Pons (tissue), 1 donor: ENCODE results near the gene BCAR1.
A peak's percentile ranks its signal among the peaks of the same experiment; 100 is the strongest.

Experiments used
- DNase-seq: peaks from one replicate; pipeline ENCODE4 v3.0.0-alpha.2; 2016; ENCODE audit warnings: low spot score

BCAR1 gene

GRCh38 chr16:75239542-75240122 is 11.8 kb downstream of the BCAR1 start:
- no peak for DNase-seq

- DNase-seq, result no peak
Measured at GRCh38 chr16:75238853-75239541, 12.4 kb downstream of the BCAR1 start.

DNA sequence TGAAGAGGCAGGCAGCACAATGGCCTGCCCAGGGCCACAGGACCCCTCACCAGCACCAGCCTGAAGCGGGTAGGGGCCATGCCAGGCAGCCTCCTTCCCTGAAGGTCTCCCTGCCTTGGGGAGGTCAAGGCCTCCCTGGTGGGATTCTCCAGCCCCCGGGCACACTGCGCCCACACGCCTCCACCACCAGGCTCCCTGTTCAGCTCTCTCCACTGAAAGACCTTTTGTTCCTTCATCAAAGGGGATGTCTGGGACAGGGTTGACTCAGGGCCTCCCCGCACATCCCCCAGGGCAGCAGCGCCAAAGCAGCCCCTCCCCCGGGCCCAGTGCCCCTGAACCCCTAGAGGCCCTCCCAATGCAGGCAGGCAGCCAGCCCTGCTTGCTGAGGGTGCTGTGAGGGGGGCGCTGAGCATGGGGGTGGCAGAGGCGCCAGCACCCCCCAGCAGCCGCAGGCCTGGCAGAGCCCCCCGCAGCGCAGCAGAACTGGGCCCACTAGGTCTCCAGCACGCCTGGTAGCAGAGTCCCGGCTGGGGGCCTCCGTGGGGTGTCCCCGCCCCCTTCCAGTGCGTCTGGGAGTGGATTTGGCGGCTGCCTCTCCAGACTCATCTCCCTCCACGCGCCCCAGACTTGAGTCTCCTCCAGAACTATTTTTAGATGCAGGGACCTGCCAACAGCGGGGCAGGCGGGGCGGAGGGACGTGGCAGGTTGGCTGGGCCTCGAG is 13.1 kb downstream of the BCAR1 start:
- peak; percentile 90 for DNase-seq

DNA sequence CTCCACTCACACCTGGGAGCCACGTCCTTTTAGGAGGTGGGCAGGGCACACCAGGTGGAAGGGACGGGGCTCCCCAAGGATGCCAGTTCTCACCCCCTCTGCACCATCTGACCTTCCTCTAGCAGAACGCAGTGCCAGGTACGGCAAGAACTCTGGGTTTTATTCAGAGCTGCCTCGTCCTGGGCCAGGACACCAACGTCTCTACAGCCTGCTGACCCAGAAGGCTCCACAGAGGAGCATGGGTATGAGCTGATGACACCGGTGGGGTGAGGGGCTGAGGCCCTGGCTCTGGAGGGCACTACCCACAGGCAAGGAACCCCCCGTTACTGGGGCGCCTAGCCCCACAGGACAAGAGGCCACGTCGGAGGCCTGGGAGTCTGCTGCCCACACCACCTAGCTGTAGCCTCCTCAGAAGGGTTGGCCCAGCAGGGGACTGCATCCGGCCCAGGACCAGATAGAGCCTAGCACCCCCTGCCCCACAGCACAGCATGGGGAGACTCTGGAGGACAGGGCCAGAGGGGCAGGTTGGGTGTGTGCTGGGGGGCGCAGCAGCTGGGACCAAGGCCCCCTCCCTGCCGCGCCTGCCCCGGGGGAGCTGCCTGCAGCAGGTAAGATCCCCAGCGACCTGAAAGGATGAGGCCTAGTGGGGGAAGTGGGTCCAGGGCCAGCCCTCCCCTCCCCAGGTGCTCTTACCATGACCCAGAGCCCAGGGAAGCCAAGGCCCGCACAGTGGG is 13.9 kb downstream of the BCAR1 start:
- DNase-seq, result no peak

DNA sequence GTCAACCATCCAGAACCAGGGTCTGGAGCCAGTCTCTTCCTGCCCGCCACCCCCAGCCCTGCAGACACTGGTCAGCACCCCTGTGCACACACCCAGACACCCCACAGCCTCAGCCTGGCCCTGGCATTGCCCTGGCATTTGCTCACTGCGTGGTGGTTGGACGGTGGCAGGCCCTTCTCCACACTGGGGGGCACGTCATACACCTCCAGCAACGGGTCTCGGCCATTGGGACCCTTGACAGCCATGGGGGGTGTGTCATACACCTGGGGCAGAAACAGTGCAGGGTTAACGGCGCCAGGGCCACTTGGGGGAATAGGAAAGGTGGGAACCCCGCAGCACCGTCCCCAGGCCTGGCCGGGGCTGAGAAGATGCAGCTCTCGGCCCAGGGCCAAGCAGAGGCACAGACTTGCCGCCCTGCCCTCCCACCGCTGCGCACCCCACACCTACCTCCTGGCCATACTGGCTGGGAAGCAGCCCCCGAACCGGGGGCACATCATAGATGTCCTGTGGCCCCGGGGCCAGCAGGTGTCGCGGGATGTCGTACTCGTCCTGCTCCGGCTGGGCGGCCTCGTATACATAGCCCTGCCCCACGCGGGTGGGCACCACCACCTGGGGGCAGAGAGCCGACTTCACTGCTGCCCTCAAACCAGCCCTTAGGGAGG is 14.6 kb downstream of the BCAR1 start:
- DNase-seq, result no peak

DNA sequence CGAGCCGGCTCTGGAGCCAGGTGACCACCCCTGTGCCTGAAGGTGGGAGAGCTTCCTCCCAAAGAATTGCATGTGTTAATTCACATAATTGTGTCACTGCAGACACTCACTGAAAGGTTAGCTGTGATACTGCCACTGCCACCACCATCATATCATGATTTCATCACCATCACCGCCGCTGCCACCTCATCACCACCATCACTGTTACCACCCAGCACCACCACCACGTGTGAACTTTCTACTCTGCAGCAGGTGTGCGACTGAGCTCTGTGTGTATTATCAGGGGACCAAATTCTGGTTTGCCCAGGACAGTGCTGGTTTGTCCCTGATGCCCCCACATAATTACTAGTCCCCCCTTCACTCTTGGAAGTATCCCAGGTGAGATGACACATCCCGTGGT is 15.2 kb downstream of the BCAR1 start:
- no peak for DNase-seq

- DNase-seq, result no peak
Measured at GRCh38 chr16:75235721-75236193, 15.7 kb downstream of the BCAR1 start.

- no peak for DNase-seq
Measured at GRCh38 chr16:75234856-75235696, 16.3 kb downstream of the BCAR1 start.

- DNase-seq, result no peak
Measured at GRCh38 chr16:75233611-75233938, 17.8 kb downstream of the BCAR1 start.

- DNase-seq, result no peak
Measured at GRCh38 chr16:75231570-75231969, 19.9 kb downstream of the BCAR1 start.

GRCh38 chr16:75230471-75231110 is 20.8 kb downstream of the BCAR1 start:
- no peak for DNase-seq

- DNase-seq, result no peak
Measured at GRCh38 chr16:75229172-75230031, 22.0 kb downstream of the BCAR1 start.

GRCh38 chr16:75228143-75228976 is 23.1 kb downstream of the BCAR1 start:
- DNase-seq, result no peak

- no peak for DNase-seq
Measured at GRCh38 chr16:75227361-75228142, 23.9 kb downstream of the BCAR1 start.

- no peak for DNase-seq
Measured at GRCh38 chr16:75226550-75227360, 24.7 kb downstream of the BCAR1 start.

- DNase-seq, result no peak
Measured at GRCh38 chr16:75225678-75226515, 25.5 kb downstream of the BCAR1 start.
